Activated CD8-positive, alpha-beta memory T cell treated with anti-CD3 and anti-CD28 coated beads, Interleukin-2, amount 50 U/mL, for 24 hours (primary cell): ENCODE data around the gene XYLT1.
"Not testable (repeated sequence)": the region's sequence is repeated elsewhere in the genome, so short reads cannot be mapped to it uniquely, and the experiment has no call there.

Experiments
- DNase-seq: peaks from one replicate; pipeline ENCODE4 v3.0.0-alpha.2; 2020; ENCODE audit errors: extremely low read depth

The XYLT1 gene, protein sequence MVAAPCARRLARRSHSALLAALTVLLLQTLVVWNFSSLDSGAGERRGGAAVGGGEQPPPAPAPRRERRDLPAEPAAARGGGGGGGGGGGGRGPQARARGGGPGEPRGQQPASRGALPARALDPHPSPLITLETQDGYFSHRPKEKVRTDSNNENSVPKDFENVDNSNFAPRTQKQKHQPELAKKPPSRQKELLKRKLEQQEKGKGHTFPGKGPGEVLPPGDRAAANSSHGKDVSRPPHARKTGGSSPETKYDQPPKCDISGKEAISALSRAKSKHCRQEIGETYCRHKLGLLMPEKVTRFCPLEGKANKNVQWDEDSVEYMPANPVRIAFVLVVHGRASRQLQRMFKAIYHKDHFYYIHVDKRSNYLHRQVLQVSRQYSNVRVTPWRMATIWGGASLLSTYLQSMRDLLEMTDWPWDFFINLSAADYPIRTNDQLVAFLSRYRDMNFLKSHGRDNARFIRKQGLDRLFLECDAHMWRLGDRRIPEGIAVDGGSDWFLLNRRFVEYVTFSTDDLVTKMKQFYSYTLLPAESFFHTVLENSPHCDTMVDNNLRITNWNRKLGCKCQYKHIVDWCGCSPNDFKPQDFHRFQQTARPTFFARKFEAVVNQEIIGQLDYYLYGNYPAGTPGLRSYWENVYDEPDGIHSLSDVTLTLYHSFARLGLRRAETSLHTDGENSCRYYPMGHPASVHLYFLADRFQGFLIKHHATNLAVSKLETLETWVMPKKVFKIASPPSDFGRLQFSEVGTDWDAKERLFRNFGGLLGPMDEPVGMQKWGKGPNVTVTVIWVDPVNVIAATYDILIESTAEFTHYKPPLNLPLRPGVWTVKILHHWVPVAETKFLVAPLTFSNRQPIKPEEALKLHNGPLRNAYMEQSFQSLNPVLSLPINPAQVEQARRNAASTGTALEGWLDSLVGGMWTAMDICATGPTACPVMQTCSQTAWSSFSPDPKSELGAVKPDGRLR

DNA sequence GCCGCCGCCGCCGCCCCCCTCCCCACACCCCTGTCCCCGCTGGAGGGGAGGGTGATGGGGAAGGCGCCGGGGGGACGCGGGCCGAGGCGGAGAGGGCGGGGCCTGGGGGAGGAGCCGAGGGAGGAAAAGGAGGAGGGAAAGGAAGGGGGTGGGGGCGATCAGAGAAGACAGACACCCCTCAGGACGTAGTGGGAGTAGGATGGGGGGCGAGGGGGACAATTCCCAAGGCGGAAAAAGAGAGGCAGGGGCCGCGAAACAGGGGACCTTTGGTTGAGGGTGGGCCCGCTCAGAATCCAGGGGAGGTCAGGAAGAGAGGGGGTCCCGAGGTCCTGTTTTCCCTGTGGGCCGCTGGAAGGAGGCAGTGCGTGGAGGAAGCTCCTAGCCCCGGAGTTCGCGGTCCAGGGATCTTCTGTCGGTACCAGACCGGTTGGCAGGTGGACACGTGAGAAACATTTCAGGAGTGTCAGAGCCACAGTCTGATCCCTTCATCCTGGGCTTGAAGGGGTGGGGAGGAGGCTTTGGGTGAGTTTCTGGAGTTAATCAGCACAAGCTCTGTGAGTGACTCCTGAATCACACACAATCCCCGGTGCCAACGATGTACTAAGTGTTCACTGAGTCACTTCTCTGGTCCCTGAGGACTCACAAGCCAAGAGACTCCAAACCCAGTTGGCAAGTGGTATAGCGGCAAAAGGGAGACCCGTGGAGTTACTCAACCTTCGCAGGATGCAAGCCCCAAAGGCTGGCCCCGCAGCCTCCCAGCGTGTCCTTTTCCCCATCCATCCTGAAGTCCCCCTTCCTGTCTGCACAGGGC, at the start of gene XYLT1:
Gene XYLT1 (minus strand): TSS at position 53 of the 811 bp plus-strand sequence. CDS start 164 bp downstream, outside the sequence.
- DNase-seq = no peak

DNA sequence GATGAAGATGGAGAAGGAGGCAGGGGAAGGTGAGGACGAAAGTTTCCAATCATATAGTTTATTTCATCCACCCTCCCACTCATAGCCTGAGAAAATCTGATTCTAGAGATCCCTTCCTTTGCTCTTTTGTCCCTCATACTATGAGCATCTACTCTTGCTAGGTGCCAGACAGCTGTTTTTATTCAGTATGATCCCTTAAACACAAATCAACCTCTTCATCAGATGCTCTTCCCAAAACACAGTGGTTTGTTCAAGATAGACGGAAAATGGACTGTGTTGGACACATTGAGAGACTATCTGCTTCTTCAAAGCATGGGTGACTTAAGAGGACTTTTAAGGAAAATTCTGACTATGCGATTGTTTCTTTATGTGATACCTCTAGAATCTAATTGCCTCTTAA, 49.4 kb upstream of the XYLT1 start:
- DNase-seq = no peak

DNA sequence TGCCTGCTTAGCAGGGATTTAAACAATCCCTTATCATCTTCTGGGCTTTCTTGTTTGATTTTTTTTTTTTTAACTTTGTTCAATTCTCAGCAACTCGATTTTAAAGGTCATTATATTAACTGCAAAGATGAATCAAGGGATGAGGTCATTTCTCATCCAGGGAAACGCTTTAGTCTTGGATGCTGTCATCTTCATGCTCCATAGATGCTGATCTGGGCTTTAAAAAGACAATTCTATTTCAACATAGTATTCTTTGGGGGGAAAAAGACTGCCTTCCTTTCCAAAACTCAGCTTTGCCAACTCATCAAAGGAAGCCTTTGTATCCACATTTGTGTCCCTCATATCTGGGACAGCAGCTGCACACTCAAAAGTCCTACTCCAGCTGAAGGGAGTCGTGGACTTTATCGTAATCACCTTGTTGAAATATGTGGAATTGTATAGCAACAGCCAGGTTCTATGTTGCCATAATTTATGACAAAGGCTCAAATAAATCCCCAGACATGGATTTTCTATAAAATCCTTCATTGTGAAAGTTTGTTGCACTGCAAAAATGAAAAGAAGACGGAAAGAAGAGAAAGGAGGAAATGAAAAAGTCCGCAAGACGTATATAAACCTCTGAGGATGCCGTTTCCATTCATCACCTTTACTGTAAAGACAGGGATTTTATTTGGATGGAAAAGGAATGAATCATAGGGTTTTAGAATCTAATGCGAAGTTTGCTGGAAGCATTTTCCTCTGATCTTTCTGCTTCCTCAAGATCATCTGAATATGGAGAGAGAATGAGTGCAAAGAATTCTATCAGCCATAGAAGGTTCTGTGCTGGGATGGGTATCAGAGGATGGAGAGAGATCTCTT, 48.6 kb upstream of the XYLT1 start:
- DNase-seq = no peak

DNA sequence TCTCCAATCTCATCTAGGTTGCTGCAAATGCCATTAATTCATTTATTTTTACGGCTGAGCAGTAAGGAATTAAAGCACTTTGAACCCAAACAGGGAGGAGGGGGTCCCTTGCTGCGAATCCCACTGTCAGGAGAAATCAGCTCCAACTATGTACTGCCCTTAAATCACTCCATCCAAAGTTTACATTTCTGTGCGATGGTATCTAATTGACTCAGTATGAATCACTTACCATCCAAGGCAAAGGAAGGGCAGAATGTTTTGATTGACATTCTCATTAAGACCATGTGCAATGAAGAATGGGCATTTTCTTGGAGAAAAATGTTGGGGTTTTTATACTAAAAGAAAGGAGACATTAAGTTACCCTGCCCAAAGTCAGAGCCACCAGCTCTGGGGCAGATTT, 47.7 kb upstream of the XYLT1 start:
- no peak for DNase-seq

DNA sequence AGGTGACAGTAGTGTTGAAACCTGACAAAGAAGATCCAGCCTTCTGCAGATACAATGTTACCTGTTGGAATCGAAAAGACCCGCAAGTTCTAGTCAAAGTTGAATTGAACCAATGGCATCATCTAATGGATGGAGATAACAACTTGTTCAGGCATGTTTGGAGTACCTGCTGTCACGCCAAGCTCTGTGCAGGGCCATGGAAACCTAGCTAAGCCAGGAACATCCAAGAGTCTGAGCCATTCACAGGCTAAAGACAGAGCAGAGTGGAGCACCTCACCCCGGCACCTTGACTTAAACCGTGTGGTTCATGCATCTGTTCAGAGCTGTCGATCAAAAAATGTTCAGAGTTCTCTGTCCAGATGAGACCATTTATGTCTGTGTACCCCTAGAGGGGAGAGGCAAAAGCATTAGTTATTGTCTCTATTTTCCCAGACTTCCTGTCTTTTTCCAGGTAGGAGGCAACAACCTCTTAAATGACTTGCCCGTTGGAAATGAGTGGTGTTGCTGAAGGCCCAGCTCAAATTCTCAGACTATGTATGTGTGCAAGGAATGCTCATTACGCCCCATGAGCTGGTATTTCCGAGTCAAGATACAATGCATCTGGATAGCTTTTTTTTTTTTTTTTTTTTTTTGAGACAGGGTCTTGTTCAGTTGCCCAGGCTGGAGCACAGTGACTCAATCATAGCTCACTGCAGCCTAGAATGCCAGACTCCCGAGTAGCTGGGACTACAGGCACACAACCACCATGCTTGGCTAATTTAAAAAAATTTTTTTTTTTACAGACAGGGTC, 44.9 kb upstream of the XYLT1 start:
- DNase-seq = no peak

DNA sequence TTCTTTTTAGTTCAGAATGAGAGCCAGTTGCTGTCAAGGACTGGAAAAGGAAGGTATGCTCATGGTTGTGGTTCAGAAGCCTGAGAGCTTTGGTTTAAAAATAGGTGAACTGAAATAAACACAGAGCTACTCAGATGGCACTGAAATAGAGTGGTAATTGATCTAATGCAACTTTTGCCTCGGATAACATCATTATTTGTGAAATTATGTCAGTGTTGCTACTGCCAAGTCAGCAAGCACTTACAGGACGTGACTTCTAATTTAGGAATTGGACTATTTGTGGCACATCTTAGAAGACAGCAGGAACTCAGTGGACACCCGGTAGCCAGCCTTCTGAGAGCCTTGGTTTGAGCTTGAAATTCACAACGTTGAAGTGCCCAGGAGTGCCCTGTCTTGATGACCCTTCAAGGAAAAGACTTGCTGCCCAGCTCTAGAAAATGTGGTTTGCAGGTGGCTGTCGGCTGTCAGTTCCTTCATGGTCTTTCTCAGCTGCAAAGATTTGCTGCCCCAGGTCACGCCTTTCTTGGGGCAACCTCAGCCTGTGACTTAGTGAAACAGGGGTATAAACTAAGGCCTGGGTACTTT, 42.0 kb upstream of the XYLT1 start:
- no peak for DNase-seq

DNA sequence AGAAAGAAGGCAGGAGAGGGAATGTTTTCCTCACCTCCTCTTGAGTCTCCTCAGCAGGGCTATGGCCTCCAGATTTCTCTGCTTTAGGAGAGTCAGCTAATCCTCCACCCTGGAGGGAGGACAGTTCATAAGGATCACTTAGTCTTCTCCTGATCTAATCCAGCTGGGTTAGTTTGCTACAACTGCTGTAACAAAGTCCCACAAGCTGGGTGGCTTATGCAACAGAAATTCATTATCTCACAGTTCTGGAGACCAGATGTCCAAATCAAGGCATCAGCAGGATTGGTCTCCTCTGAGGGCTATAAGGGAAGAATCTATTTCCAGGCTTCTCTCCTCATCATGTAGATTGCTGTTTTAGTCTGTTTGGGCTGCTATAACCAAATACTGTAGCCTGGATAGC, 40.6 kb upstream of the XYLT1 start:
- DNase-seq = no peak

DNA sequence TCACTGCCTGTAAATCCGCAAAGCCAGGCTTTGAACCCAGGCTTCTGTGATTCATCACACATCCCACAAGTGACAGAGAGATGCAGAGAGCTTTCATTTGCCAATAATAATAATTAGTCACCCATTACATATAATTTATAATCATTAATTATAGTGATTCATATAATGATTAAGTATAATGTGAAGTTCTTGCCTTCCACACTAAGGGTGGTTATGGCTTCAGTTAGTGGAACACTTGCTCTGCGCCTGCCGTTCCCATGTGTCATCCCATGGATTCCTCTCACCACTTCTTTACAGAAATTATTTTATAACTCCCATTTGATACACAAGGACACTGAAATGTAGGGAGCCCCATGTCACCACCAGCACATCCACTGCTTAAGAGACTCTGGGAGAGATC, 39.8 kb upstream of the XYLT1 start:
- no peak for DNase-seq

- no peak for DNase-seq
Observed at GRCh38 chr16:17509194-17509593, 38.4 kb upstream of the XYLT1 start.

DNA sequence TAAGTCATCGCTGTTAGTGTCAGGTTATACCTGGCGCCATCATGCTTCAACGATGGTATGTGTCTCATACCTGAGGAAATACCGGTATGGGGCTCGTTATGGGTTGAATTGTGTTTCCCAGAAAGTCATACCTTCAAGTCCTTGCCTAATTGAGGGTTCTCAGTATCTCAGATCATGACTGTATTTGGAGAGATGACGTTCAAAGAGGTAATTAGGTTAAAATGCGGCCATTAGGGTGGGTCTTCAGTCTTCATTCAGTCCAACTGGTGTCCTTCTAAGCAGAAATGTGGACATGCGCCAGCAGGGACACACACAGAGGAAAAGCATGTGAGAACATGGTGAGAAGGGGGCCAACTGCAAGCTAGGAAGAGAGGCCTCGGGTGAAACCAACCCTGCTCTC, 37.5 kb upstream of the XYLT1 start:
- DNase-seq = no peak

- not testable (repeated sequence) for DNase-seq
Observed at GRCh38 chr16:17507516-17507915, 36.8 kb upstream of the XYLT1 start.

DNA sequence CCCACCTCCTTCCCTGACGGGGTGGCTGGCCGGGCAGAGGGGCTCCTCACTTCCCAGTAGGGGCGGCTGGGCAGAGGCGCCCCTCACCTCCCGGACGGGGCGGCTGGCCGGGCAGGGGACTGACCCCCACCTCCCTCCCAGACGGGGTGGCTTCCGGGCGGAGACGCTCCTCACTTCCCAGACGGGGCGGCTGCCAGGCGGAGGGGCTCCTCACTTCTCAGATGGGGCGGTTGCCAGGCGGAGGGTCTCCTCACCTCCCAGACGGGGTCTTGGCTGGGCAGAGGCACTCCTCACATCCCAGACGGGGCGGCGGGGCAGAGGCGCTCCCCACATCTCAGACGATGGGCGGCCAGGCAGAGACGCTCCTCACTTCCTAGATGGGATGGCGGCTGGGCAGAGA, 35.1 kb upstream of the XYLT1 start:
- DNase-seq = not testable (repeated sequence)

DNA sequence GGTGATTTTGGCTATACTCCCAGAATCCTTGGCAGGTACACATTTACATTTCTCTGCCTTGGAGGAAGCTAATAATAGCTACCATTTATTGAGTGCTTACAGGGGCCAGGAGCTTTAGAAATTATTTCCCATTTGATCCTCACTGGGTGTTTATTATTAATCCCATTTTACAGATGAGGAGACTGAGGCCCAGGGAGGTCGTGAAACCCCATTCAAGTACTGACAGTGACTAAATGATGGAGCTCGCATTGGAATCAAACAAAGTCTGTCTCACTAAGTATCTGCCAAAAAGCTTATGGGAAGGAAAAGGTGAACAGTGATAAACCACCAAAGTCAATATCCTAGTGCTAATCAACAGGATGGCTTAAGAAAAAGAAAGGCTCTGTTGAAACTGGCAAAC, 33.3 kb upstream of the XYLT1 start:
- DNase-seq = no peak

GRCh38 chr16:17503331-17503730, 32.6 kb upstream of the XYLT1 start:
- no peak for DNase-seq

GRCh38 chr16:17501321-17501720, 30.6 kb upstream of the XYLT1 start:
- DNase-seq = no peak

DNA sequence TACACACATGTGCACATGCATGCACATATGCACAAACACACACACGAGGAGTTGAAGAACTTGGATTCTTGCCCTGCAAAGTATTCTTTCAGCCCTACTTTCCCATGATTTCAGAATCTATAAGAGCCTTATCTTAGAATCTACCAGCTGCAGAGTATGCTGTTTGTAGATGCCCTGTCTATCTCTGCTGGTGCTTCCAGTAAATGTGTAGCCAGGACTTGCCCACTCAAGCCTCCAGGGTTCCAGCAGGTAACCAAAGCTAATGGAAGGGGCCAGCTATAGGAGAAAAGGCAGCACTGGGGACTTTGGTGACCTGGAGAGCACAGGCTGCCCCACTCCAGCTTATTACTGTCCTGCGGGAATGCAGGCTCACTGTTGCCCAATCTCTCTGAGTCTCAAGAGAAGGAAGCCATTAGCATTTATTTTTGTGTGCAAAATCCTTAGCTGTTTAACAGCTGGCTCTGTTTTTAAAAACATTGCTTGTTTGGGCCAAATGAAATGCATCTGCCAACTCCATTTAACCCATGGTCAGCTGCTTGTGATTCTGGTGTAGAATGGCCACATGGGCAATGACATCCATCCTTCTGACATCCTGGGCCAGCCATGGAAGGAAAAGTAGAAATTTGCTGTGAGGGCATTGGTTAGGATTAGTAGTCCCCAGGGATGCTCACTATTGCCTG, 28.6 kb upstream of the XYLT1 start:
- DNase-seq = no peak

GRCh38 chr16:17497648-17498047, 26.9 kb upstream of the XYLT1 start:
- no peak for DNase-seq

GRCh38 chr16:17496891-17497290, 26.1 kb upstream of the XYLT1 start:
- no peak for DNase-seq

DNA sequence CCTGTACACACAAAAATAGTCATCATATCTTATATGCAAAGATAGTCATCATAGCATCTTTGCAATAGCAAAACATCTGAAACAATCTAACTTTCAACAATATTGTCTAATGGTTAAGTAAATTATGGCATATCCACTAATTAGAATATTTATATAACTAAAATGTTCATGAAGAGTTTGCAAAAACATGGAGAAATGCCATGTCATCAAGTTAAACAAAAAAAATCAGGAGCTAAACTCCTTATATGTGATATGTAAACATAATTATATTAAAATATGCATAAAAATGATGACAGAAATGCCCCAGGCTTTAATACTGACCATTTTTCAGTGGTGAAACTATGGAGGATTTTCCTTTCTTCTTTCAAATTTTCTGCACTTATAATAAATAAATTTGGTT, 22.3 kb upstream of the XYLT1 start:
- DNase-seq = no peak
